ENCODE data around the gene GCNT1.
"Not testable (repeated sequence)": the region's sequence is repeated elsewhere in the genome, so short reads cannot be mapped to it uniquely, and the experiment has no call there.

GCNT1 gene

GRCh38 chr9:76493496-76493895, 34.5 kb downstream of the GCNT1 start:
- DNase-seq = not testable (repeated sequence)

DNA sequence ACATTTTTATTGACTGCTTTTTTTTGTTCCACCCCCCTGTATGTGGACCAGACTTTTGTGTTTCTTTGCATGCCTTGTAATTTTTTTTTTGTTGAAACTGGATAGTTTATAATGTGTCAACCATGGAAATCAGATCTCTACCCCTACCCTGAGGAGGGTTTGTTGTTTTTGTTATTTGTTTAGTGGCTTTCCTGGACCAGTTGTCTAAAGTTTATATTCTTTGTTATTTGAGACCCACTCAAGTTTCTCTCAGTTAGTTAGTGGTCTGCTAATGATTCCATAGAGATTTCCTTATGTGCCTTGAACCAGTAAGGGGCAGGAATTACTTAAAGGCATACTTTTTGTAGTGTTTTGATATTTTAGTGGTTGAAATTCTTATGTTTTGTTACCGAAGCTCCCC, 41.1 kb downstream of the GCNT1 start:
- DNase-seq = no peak

DNA sequence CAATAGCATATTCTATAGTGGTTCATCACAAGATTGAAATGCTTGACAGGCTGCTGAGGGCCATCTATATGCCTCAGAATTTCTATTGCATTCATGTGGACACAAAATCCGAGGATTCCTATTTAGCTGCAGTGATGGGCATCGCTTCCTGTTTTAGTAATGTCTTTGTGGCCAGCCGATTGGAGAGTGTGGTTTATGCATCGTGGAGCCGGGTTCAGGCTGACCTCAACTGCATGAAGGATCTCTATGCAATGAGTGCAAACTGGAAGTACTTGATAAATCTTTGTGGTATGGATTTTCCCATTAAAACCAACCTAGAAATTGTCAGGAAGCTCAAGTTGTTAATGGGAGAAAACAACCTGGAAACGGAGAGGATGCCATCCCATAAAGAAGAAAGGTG, 43.8 kb downstream of the GCNT1 start:
- no peak for DNase-seq

GRCh38 chr9:76510041-76510440, 51.1 kb downstream of the GCNT1 start:
- DNase-seq = no peak

GRCh38 chr9:76510446-76510845, 51.5 kb downstream of the GCNT1 start:
- DNase-seq = no peak

GRCh38 chr9:76512826-76513225, 53.8 kb downstream of the GCNT1 start:
- DNase-seq = no peak

- DNase-seq = no peak
Observed at GRCh38 chr9:76516350-76516749, 57.4 kb downstream of the GCNT1 start.

- no peak for DNase-seq
Observed at GRCh38 chr9:76516871-76517270, 57.9 kb downstream of the GCNT1 start.

DNA sequence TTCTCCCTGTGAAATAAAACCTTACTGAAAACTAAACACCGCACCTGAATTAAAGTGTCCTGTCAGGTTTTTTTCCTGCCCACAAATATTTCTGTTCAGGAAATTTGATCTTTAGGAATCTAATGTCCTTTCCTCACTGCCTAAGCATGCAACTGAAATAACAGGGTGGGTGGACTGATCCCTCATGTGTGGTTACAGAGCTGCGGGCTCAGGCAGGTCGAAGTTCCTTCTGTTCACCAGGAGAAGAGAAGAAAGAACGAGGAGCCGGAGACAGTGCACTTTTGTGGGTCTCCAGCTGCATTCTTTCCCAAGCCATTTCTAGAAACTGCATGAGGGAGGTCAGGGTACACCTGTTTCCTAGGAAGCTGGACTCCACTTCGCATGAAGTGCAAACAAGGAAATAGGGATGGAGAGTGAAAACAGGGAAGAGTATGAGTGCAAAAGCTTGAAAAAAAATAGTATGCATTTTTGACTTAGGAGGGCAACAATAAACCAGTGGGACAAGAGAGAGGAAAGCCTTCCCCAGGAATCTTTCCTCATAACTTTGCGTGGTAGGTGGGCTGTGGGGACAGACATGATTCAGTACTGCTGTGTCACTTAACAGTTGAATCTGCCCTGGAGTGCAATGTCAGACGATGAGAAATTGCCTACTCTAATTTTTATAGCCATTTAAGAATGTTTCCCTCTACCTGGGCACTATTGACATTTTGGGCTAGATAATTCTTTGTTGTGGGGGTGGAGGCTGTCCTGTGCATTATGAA, 60.3 kb downstream of the GCNT1 start:
- DNase-seq = no peak

DNA sequence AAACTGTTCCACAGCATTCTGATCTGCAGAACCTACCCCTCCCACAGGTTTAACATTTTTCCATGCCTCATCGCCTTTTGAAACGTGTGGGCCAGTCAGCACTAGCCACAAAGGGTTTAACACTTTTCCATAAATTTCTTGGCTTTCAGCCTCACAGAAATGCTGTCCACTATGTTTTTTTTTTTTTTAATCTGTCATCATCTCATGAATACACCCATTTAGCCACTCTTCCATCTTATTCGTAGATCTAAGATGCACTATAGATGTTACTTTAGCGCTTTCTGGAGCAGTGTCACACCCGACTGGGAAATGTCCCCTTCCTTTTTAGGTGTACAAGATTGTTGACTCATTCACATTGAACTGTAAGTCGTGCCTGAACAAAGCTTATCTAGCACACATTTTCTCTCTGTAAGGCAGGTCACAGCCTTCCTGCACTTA, 62.3 kb downstream of the GCNT1 start:
- DNase-seq = no peak

DNA sequence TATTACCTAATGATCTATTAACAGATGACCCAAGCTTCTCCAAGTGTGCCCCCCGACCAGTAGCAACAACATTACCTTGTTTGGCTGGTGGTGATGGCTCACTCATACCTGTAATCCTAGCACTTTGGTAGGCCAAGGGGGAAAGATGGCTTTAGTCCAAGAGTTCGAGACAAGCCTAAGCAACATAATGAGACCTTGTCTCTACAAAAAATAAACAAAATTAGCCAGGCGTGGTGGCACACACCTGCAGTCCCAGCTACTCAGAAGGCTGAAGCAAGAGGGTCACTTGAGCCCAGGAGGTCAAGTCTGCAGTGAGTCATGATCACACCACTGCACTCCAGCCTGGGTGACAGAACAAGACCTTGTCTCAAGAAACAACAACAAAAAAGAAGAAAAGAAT, 62.9 kb downstream of the GCNT1 start:
- no peak for DNase-seq

DNA sequence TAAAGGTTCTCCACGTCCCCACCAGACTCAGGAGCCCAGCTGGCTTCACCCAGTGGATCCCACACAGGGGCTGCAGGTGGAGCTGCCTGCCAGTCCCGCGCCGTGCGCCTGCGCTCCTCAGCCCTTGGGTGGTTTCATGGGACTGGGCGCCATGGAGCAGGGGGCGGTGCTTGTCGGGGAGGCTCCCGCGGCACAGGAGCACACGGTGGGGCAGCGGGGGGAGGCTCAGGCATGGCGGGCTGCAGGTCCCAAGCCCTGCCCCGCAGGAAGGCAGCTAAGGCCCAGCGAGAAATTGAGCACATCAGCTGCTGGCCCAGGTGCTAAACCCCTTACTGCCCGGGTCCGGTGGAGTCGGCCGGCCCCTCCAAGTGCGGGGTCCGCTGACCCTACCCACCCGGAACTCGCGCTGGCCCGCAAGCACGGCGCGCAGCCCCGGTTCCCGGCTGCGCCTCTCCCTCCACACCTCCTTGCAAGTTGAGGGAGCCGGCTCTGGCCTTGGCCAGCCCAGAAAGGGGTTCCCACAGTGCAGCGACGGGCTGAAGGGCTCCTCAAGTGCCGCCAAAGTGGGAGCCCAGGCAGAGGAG, 64.7 kb downstream of the GCNT1 start:
- DNase-seq = not testable (repeated sequence)

DNA sequence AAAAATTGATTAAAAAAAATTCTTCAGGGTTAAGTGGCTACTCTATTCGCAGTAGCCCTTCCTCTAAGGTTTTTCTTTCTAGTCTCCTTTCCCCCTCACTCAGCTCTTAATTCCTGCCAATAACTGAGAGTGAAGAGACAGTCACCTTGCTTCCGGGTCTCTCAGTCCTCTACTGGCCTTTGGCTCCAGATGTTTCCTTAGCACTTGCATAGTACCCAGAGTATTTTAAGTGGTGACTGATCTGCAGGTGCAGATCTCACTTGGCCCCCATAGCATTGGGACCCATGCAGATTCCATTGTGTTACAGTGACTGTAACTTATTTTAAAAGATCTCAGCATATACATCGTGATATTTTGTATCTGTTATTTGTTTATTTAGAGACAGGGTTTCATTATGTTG, 66.2 kb downstream of the GCNT1 start:
- DNase-seq = no peak

DNA sequence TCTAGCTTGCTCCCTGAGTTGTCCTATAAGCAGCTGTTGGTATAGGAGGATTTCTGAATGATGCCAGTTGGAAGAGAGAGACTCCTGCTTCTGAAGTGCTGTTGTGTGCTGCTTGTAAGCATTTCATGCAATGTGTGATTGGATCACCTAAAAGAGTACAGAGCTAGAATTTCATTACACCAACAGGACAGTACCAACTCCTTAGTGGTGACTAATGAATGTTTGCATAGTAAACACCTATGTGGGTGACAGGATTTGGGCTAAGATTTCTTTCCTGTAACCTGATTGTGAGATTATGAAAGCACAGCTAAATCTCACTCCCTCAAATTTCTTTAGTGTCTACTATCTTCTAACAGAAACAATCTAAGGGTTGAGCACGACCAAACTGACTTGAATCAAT, 67.0 kb downstream of the GCNT1 start:
- DNase-seq = no peak

DNA sequence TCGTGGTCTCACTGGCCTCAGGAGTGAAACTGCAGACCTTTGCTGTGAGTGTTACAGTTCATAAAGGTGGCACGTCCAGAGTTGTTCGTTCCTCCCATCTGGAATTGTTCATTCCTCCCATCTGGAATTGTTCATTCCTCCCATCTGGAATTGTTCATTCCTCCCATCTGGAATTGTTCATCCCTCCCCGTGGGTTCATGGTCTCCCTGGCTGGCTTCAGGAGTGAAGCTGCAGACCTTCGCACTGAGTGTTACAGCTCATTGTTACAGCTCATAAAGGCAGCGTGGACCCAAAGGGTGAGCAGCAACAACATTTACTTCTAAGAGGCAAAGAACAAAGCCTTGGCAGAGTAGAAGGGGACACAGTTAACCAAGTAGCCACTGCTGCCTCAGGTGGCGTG, 69.1 kb downstream of the GCNT1 start:
- no peak for DNase-seq

- DNase-seq = no peak
Observed at GRCh38 chr9:76528642-76529190, 69.7 kb downstream of the GCNT1 start.

DNA sequence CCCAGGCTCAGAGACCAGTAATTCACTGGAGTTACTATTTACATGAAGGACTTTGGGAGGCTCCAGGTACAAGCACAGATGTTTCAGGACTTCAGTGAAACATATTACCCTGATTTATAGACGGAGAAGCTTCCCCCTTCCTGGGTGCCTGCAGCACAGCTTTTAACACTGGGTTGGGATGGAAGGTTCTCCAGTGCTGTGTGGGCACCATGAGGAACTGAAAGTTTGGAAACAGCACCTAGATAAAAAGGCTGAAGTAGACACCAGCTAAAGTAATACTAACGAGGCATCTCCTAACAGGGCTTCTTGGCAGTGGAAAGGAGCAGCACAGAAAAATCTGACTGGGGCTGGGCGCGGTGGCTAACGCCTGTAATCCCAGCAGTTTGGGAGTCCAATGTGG, 70.7 kb downstream of the GCNT1 start:
- DNase-seq = no peak

DNA sequence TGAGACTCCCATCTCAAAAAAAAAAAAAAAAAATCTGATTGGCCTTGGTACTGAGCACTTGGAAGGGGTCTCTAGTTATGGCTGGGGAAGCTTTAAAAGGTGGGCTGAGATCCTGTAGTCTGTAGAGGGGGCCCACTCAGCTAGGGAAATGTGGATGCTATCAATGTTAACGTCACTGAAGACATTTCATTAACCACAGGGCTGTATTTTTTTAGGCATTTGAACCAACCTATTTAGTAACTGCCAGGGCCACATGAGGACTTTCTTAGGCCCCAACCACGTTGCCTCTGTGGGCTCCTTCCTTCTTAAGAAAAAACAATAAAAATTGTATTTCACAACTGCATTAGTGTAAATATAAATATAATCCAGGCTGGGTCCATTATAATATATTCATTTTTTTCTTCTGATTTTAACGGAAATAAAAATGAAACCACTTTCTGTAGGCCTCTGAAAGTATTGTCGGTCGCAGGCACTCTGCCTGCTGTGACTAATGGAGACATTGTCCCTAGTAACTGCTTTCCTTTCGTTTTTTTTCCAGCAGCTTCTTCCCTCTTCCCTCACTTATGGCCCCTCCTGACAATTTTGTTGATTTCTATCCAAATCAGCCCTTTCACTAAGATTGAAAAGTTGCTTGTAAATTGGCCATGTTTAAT, 71.6 kb downstream of the GCNT1 start:
- peak; percentile 35 for DNase-seq

- no peak for DNase-seq
Observed at GRCh38 chr9:76531231-76531780, 72.3 kb downstream of the GCNT1 start.

GRCh38 chr9:76532877-76533276, 73.9 kb downstream of the GCNT1 start:
- DNase-seq = not testable (repeated sequence)

DNA sequence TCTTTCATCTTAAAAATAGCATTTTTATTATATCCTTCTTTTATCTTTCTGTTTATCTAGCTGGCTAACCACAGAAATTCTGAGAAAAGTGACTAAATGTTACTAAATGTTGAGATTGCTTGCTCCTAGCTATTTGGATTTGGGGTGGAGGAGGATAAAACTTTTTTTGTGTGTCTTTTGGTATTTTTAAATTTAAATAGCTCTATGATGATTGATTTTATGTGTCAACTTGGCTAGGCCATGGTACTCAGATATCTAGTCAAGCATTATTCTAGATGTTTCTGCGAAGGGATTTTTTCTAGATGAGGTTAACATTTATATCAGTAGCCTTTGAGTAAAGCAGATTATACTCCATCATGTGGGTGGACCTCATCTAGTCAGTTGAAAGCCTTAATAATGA, 75.0 kb downstream of the GCNT1 start:
- no peak for DNase-seq

DNA sequence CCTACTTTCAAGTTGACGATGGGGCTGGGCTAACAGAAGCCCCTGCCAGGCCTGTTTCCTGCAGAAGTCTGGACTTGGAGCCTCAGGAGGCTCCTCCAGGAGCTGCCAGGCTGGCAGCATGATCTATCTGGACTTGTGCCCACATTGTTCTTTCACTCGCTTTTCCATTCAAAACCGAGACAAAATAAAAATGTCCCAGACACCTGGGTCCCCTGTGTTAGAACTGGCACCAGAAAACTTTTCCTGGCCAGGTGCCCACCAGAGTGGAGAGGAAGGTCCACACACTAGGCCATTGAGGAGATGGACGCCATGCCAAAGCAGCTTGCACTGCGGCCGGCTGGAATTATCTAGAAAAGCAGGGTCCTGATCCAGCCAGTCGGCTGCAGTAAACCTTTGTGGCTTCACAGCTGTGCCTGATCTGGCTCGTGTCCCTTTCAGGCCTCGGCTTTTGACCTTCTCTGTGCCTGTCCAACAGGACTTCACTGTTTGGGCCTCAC, 78.2 kb downstream of the GCNT1 start:
- DNase-seq = peak; percentile 68

GRCh38 chr9:76539180-76539579, 80.2 kb downstream of the GCNT1 start:
- no peak for DNase-seq

All from right hindlimb (tissue), 1 donor.